OCI-LY7 (cell line): ENCODE measurements around the gene SPDYE2B.
"Not testable (repeated sequence)": the region's sequence is repeated elsewhere in the genome, so short reads cannot be mapped to it uniquely, and the experiment has no call there.

Source experiments
- EZH2phosphoT487 ChIP-seq: fragments of 200-600 bp; sonication (generic); IDR thresholded peaks from 2 replicates; pipeline ENCODE4 v1.6.1; 2018; ENCODE audit warnings: low read depth, borderline replicate concordance, mild to moderate bottlenecking, mixed run types, antibody characterized with exemption, low read length, moderate library complexity, mixed read lengths
- TF ChIP-seq, protein P1 (sequence below): fragments of 200-600 bp; sonication (generic); conservative IDR thresholded peaks from 2 replicates; pipeline ENCODE4 v1.5.1; 2014; ENCODE audit warnings: mild to moderate bottlenecking, antibody characterized with exemption, low read length, moderate library complexity, mixed read lengths

DNA sequence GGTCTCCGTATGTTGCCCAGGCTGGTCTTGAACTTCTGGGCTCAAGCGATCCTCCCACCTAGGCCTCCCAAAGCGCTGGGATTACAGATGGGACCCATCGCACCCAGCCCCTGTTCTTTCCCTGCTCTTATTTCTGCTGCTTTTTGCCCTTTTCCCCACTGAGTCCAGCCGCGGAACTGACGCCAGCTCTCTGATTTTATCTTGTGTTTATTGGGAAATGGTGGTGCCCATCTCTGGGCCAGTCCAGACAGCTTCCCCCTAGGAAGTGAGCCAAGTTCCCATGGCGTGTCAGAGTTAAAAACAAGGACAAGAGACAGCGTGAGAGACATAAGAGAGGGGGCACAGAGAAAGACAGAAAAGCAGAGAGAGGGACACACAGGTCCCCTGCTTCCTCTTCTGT lies 19.5 kb upstream of the SPDYE2B start:
- TF ChIP-seq, protein P1, sequence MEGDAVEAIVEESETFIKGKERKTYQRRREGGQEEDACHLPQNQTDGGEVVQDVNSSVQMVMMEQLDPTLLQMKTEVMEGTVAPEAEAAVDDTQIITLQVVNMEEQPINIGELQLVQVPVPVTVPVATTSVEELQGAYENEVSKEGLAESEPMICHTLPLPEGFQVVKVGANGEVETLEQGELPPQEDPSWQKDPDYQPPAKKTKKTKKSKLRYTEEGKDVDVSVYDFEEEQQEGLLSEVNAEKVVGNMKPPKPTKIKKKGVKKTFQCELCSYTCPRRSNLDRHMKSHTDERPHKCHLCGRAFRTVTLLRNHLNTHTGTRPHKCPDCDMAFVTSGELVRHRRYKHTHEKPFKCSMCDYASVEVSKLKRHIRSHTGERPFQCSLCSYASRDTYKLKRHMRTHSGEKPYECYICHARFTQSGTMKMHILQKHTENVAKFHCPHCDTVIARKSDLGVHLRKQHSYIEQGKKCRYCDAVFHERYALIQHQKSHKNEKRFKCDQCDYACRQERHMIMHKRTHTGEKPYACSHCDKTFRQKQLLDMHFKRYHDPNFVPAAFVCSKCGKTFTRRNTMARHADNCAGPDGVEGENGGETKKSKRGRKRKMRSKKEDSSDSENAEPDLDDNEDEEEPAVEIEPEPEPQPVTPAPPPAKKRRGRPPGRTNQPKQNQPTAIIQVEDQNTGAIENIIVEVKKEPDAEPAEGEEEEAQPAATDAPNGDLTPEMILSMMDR: not testable (repeated sequence)
- not testable (repeated sequence) for TF ChIP-seq EZH2phosphoT487
